Placental epithelial cell (primary cell): ENCODE data around the gene CEP164. TPM values are rescaled to one million over a fixed set of nuclear protein-coding genes. Genes with fewer than 3 reads are reported as not detected.

Source experiments
- total RNA-seq: library from RNA; depleted of rRNA; stranded (reverse); fragments of >200 nt; gene quantifications from 2 replicates; pipeline ENCODE4 v1.2.3, GENCODE V29; 2012

Gene CEP164
- total RNA-seq, result 26.2 and 27.9 TPM in 2 replicates

DNA sequence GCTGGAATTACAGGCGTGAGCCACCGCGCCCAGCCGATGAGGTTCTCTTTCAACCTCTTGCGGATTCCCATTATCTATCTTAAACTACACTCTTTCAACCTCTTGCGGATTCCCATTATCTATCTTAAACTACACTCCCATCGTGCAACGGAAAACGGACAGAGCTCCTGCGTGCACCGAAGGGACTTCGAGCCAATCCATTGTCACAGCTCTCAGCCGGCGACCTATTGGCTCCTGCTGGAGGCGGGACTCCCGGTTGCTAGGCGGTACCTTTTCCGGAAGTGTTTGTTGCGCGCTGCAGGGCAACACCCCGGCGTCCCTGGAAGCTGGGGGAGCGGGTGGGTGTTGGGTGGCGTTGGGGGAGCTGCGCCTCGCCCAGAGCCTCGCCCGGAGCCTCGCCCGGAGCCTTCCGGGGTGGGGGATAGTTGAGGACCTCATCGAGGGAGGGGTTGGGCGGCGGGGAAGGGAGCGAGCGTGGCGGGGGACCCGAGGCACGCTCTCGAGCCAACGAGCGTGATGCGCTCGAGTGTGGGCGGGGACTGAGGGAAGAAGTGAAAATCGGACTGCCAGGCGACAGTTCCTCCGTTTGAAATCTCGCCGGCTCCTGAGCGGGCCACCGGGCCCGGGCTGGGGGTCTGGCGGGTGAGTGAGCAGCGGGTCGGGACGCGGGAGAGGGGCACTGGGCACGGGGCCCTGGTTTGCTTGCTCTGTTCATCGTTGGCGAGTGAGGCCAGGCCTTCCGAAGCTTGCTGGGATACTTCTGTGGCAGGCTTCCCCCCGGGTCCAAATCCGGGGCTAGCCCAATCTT, at the start of gene CEP164:
Gene CEP164, plus strand, starts transcription at position 288 of the 808 bp plus-strand sequence. CDS start 10,733 bp downstream, outside the sequence.

DNA sequence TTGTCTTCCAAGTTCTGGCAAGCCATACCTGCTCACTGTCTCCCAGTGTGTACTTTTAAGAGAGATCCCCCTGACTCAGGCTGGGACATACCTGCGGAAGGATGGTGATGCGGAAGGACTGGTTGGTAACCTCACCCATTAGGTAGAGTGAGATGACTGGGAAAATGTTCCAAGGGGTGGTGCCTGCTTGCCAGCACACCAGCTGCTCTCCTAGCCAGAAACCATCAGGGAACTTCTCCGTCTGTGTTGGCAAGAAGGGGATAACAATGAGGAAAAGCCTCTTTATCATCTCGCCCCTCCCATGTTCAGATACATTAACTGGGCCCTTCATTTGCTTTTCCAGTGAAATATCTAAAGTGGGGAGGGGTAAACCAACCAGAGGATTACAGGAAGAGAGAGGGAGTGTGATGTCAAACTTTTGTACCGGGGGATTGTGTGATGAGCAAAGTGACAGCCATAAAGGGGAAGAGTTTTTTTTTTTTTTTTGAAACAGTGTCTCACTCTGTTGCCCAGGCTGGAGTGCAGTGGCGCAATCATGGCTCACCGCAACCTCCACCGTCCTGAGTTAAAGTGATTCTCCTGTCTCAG, 36.8 kb upstream of the CEP164 start, which contains the start of gene BACE1-AS:
Gene BACE1-AS, plus strand, starts transcription at position 538 of the 588 bp plus-strand sequence.

GRCh38 chr11:117316197-117316961, 11.3 kb upstream of the CEP164 start, which contains the start of gene BACE1:
Gene BACE1 (minus strand): TSS chr11:117316256. CDS start chr11:117315795, 461 bp downstream.

Other genes starting within 250 kb of the CEP164 start
- 9.5 and 11.8 TPM in 2 replicates for gene SIK3, start 229.4 kb upstream of the CEP164 start, total RNA-seq
- gene PAFAH1B2, start 183.6 kb upstream of the CEP164 start, total RNA-seq, result 126 and 206 TPM in 2 replicates
- gene SIDT2, start 149.1 kb upstream of the CEP164 start, total RNA-seq, result 17.0 and 22.8 TPM in 2 replicates
- 61.6 and 1,293 TPM in 2 replicates for gene TAGLN, start 128.5 kb upstream of the CEP164 start, total RNA-seq
- 33.8 and 49.0 TPM in 2 replicates for gene PCSK7, start 95.8 kb upstream of the CEP164 start, total RNA-seq
- 12.3 and 14.1 TPM in 2 replicates for gene RNF214, start 95.2 kb upstream of the CEP164 start, total RNA-seq
- 4.3 and 4.7 TPM in 2 replicates for gene BACE1-AS, start 36.5 kb upstream of the CEP164 start, total RNA-seq
- 25.1 and 28.8 TPM in 2 replicates for gene BACE1, start 11.6 kb upstream of the CEP164 start, total RNA-seq